Prostate gland (tissue), 2 donors: ENCODE results near the gene NFATC1.

Source experiments
- POLR2A ChIP-seq: fragments of 450-650 bp; IDR thresholded peaks from one replicate; pipeline ENCODE4 v1.6.1; 2016; ENCODE audit warnings: antibody characterized with exemption, mild to moderate bottlenecking
- POLR2AphosphoS5 ChIP-seq: sonication (generic); formaldehyde crosslinking; IDR thresholded peaks from one replicate; pipeline ENCODE4 v1.6.1; 2017; ENCODE audit warnings: antibody characterized with exemption
- TF ChIP-seq, protein P1 (sequence below), 4 experiments: fragments of 200-600 bp in 2 of 4; fragments of 450-650 bp in 2 of 4; sonication (generic) in 2 of 4; IDR thresholded peaks; 1 replicate in 3 of 4; 2 replicates in 1 of 4; pipeline ENCODE4 v1.5.1; 2016 to 2019; ENCODE audit warnings: antibody characterized with exemption in 4 of 4, mild to moderate bottlenecking in 2 of 4, moderate library complexity in 2 of 4

DNA sequence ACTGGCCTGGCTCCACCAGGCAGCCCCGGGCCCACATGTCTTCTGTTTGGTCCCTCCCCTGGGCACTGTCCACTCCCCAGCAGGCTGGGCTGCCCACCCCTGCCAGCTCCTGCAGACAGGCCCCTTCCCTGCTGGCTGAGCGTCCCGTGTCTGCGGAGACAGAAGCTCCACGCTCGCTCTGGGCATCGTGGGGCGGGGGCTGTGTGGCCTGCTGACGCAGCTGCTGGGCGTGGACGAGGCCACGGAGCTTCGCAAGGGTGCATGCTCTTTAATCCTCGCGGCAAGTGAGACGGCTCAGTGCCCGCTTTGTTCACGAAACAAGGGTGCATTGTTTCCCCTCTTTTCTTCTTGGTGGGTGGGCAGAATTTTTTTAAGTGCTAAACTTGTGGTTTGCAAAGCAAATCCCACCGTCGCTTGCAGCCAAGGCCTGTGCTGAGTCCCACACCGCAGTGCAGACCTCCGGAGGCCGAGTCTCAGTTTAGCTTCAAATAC lies 151.1 kb downstream of the NFATC1 start:
- TF ChIP-seq, protein P1, sequence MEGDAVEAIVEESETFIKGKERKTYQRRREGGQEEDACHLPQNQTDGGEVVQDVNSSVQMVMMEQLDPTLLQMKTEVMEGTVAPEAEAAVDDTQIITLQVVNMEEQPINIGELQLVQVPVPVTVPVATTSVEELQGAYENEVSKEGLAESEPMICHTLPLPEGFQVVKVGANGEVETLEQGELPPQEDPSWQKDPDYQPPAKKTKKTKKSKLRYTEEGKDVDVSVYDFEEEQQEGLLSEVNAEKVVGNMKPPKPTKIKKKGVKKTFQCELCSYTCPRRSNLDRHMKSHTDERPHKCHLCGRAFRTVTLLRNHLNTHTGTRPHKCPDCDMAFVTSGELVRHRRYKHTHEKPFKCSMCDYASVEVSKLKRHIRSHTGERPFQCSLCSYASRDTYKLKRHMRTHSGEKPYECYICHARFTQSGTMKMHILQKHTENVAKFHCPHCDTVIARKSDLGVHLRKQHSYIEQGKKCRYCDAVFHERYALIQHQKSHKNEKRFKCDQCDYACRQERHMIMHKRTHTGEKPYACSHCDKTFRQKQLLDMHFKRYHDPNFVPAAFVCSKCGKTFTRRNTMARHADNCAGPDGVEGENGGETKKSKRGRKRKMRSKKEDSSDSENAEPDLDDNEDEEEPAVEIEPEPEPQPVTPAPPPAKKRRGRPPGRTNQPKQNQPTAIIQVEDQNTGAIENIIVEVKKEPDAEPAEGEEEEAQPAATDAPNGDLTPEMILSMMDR (IDR thresholded peaks at IDR 0.05), result no peak
- no peak for TF ChIP-seq POLR2AphosphoS5
- no peak for TF ChIP-seq POLR2A
